Erythroblast (primary cell): ENCODE results near the gene SPCS2.

Experiments used
- GATA1 ChIP-seq: IDR thresholded peaks from 2 replicates; pipeline ENCODE4 v1.6.1; 2011; ENCODE audit warnings: low read depth, mild to moderate bottlenecking, control low read depth, low read length, moderate library complexity
- POLR2A ChIP-seq: IDR thresholded peaks from 2 replicates; pipeline ENCODE4 v1.6.1; 2011; ENCODE audit warnings: mild to moderate bottlenecking, low read length

DNA sequence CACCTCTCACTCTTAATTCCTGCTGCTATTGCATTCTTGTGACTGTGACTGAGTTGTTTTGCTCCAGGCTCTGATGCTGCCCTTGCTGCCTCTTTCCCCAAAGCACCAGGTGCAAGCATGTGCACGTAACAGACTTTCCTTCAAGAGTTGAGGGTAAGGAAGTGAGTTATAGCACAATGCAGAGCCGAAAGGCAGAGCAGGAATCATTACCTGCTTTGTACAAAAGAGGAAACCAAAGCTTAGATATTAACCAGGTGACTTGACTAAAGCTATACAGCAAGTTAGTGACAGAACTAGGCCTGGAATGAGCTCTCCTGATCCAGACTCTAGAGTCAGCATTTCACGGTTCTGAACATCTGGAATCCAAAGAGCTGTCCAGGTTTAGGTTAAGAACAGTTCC is 73.2 kb downstream of the SPCS2 start:
- no peak for TF ChIP-seq POLR2A
- TF ChIP-seq GATA1, result no peak
